Midbrain (tissue), 1 donor: ENCODE data around the gene PEA15.

ENCODE experiments used
- DNase-seq: peaks from one replicate; lab custom pipeline; 2025; lab: John Stamatoyannopoulos, UW

PEA15 gene

GRCh38 chr1:160179336-160179735 is 25.8 kb upstream of the PEA15 start:
- DNase-seq = no peak

GRCh38 chr1:160186246-160186645 is 18.9 kb upstream of the PEA15 start:
- no peak for DNase-seq

GRCh38 chr1:160186729-160187128 is 18.5 kb upstream of the PEA15 start:
- DNase-seq = no peak

GRCh38 chr1:160187407-160187806 is 17.8 kb upstream of the PEA15 start:
- no peak for DNase-seq

- DNase-seq = no peak
These were observed 16.8 kb upstream of the PEA15 start for GRCh38 chr1:160188341-160188740.

GRCh38 chr1:160189649-160190625 is 15.2 kb upstream of the PEA15 start, which contains the start of gene CASQ1:
Gene CASQ1, plus strand, starts transcription at chr1:160190575. Its CDS starts 177 bp downstream, at chr1:160190752.
- peak; percentile 38 for DNase-seq

GRCh38 chr1:160191756-160192155 is 13.4 kb upstream of the PEA15 start:
- DNase-seq = no peak

GRCh38 chr1:160192234-160192633 is 12.9 kb upstream of the PEA15 start:
- DNase-seq = no peak

- DNase-seq = peak; percentile 91
These were observed 11.9 kb upstream of the PEA15 start for GRCh38 chr1:160193091-160193819.

GRCh38 chr1:160193832-160194736 is 11.1 kb upstream of the PEA15 start:
- no peak for DNase-seq

GRCh38 chr1:160194737-160195059 is 10.5 kb upstream of the PEA15 start:
- DNase-seq = no peak

- no peak for DNase-seq
These were observed 9.0 kb upstream of the PEA15 start for GRCh38 chr1:160196143-160196542.

GRCh38 chr1:160197231-160197630 is 8.0 kb upstream of the PEA15 start:
- DNase-seq = peak; percentile 45

GRCh38 chr1:160200786-160201185 is 4.4 kb upstream of the PEA15 start:
- DNase-seq = no peak

- DNase-seq = peak; percentile 25
These were observed 500 bp upstream of the PEA15 start for GRCh38 chr1:160204526-160205241.

- peak; percentile 21 for DNase-seq
These were observed 829 bp downstream of the PEA15 start for GRCh38 chr1:160206036-160206389.

- no peak for DNase-seq
These were observed 1.4 kb downstream of the PEA15 start for GRCh38 chr1:160206421-160207117.

- no peak for DNase-seq
These were observed 2.0 kb downstream of the PEA15 start for GRCh38 chr1:160207118-160207650.

GRCh38 chr1:160207771-160208556 is 2.8 kb downstream of the PEA15 start:
- DNase-seq = no peak
